MM.1S (cell line): Measurements from ENCODE around the gene ADTRP.

Source experiments
- DNase-seq: peaks from one replicate; pipeline ENCODE4 v3.0.0-alpha.2; 2015
- H2AFZ ChIP-seq: fragments of 300-600 bp; sonication (generic); 2 replicates; pipeline ENCODE4 v1.6.0; 2016; ENCODE audit warnings: antibody characterized with exemption, low read length
- H3F3A ChIP-seq: fragments of 300-600 bp; sonication (generic); 2 replicates; pipeline ENCODE4 v1.6.1; 2016; ENCODE audit warnings: mild to moderate bottlenecking, antibody characterized with exemption, low read length, moderate library complexity, mixed read lengths; ENCODE audit not compliant: insufficient read depth
- H3K27ac ChIP-seq: fragments of 300-600 bp; sonication (generic); 2 replicates; pipeline ENCODE4 v1.5.1; 2016; ENCODE audit warnings: mild to moderate bottlenecking, low read length
- H3K27me3 ChIP-seq: fragments of 300-600 bp; sonication (generic); replicated peaks from 2 replicates; pipeline ENCODE4 v1.6.0; 2016; ENCODE audit warnings: low read length; ENCODE audit not compliant: insufficient read depth
- H3K36me3 ChIP-seq: fragments of 300-600 bp; sonication (generic); replicated peaks from 2 replicates; pipeline ENCODE4 v1.6.1; 2016; ENCODE audit warnings: mild to moderate bottlenecking, low read length, mixed read lengths; ENCODE audit not compliant: insufficient read depth
- H3K4me1 ChIP-seq: fragments of 300-600 bp; sonication (generic); 2 replicates; pipeline ENCODE4 v1.6.1; 2016; ENCODE audit warnings: low read length, mixed read lengths
- H3K4me2 ChIP-seq: fragments of 300-600 bp; sonication (generic); 2 replicates; pipeline ENCODE4 v1.6.0; 2016; ENCODE audit warnings: low read depth, low read length
- H3K4me3 ChIP-seq: fragments of 300-600 bp; sonication (generic); 2 replicates; pipeline ENCODE4 v1.5.1; 2016; ENCODE audit warnings: low read length, mixed read lengths
- H3K79me2 ChIP-seq: fragments of 300-600 bp; sonication (generic); 2 replicates; pipeline ENCODE4 v1.6.1; 2016; ENCODE audit warnings: mixed run types, low read length, mixed read lengths
- H3K9ac ChIP-seq: fragments of 300-600 bp; sonication (generic); 2 replicates; pipeline ENCODE4 v1.6.1; 2016; ENCODE audit warnings: low read length, mixed read lengths
- H3K9me2 ChIP-seq: fragments of 300-600 bp; sonication (generic); replicated peaks from 2 replicates; pipeline ENCODE4 v1.6.1; 2016; ENCODE audit warnings: mild to moderate bottlenecking, low read length, mixed read lengths; ENCODE audit not compliant: insufficient read depth
- H3K9me3 ChIP-seq: fragments of 300-600 bp; sonication (generic); replicated peaks from 2 replicates; pipeline ENCODE4 v1.6.1; 2016; ENCODE audit warnings: mild to moderate bottlenecking, low read length, mixed read lengths; ENCODE audit not compliant: insufficient read depth
- H4K20me1 ChIP-seq: fragments of 300-600 bp; sonication (generic); 2 replicates; pipeline ENCODE4 v1.6.1; 2016; ENCODE audit warnings: mild to moderate bottlenecking, low read length, moderate library complexity, mixed read lengths; ENCODE audit not compliant: insufficient read depth
- CTCF ChIP-seq: fragments of 300-600 bp; sonication (generic); IDR thresholded peaks from 2 replicates; pipeline ENCODE4 v1.5.1; 2016; ENCODE audit warnings: antibody characterized with exemption, low read length, mixed read lengths
- EZH2 ChIP-seq: fragments of 300-600 bp; sonication (generic); optimal IDR thresholded peaks from 2 replicates; pipeline ENCODE3; 2017; ENCODE audit warnings: low read depth, mild to moderate bottlenecking, antibody characterized with exemption, low read length, mixed read lengths
- EZH2phosphoT487 ChIP-seq: fragments of 300-600 bp; sonication (generic); IDR thresholded peaks from 2 replicates; pipeline ENCODE4 v1.6.1; 2018; ENCODE audit warnings: antibody characterized with exemption, low read length

ADTRP gene

GRCh38 chr6:11669696-11670095, 108.9 kb downstream of the ADTRP start:
- H3K36me3 ChIP-seq = no peaks in the 10 kb centered on the region
- H3K9me3 ChIP-seq = no peaks in the 10 kb centered on the region
- H3K4me3 ChIP-seq = no peak overlapping the region
- H3K79me2 ChIP-seq = no peaks in the 10 kb centered on the region
- no peak overlapping the region for H3K9ac ChIP-seq
- no peaks in the 10 kb centered on the region for H3K27me3 ChIP-seq
- H4K20me1 ChIP-seq = no peaks in the 10 kb centered on the region
- no peaks in the 10 kb centered on the region for H3K9me2 ChIP-seq
- H2AFZ ChIP-seq = no peak overlapping the region
- no peak for DNase-seq
- TF ChIP-seq CTCF (no peak), EZH2 (no peak), EZH2phosphoT487 (no peak)
- H3K4me2 ChIP-seq = no peak overlapping the region
- H3K27ac ChIP-seq = no peak overlapping the region
- no peaks in the 10 kb centered on the region for H3K4me1 ChIP-seq
- no peaks in the 10 kb centered on the region for H3F3A ChIP-seq

- H3K9ac ChIP-seq = no peak overlapping the region
- TF ChIP-seq CTCF (no peak), EZH2phosphoT487 (no peak), EZH2 (no peak)
- no peaks in the 10 kb centered on the region for H3K4me1 ChIP-seq
- H3F3A ChIP-seq = no peaks in the 10 kb centered on the region
- no peak overlapping the region for H3K27ac ChIP-seq
- no peaks in the 10 kb centered on the region for H4K20me1 ChIP-seq
- no peak overlapping the region for H2AFZ ChIP-seq
- no peaks in the 10 kb centered on the region for H3K27me3 ChIP-seq
- no peaks in the 10 kb centered on the region for H3K9me2 ChIP-seq
- no peak overlapping the region for H3K4me2 ChIP-seq
- no peaks in the 10 kb centered on the region for H3K9me3 ChIP-seq
- no peak overlapping the region for H3K4me3 ChIP-seq
- H3K79me2 ChIP-seq = no peaks in the 10 kb centered on the region
- H3K36me3 ChIP-seq = no peaks in the 10 kb centered on the region
- no peak for DNase-seq
Observed at GRCh38 chr6:11668455-11668854, 110.1 kb downstream of the ADTRP start.

GRCh38 chr6:11667876-11668275, 110.7 kb downstream of the ADTRP start:
- no peak overlapping the region for H3K9ac ChIP-seq
- TF ChIP-seq CTCF (no peak), EZH2phosphoT487 (no peak), EZH2 (no peak)
- H3K9me2 ChIP-seq = no peaks in the 10 kb centered on the region
- H3K36me3 ChIP-seq = no peaks in the 10 kb centered on the region
- H3K79me2 ChIP-seq = no peaks in the 10 kb centered on the region
- H2AFZ ChIP-seq = no peak overlapping the region
- no peaks in the 10 kb centered on the region for H3K27me3 ChIP-seq
- no peaks in the 10 kb centered on the region for H3K4me1 ChIP-seq
- H3K4me3 ChIP-seq = no peak overlapping the region
- H3K9me3 ChIP-seq = no peaks in the 10 kb centered on the region
- no peak overlapping the region for H3K27ac ChIP-seq
- no peak for DNase-seq
- H3F3A ChIP-seq = no peaks in the 10 kb centered on the region
- H4K20me1 ChIP-seq = no peaks in the 10 kb centered on the region
- no peak overlapping the region for H3K4me2 ChIP-seq
